HG03064 (cell line): ENCODE measurements around the gene SLC35F6.

Experiments used
- ATAC-seq: cut with Tn5 transposase; IDR thresholded peaks from one replicate; pipeline ENCODE4 v1.9.1; 2021; ENCODE audit warnings: low read depth; ENCODE audit not compliant: unreplicated experiment

SLC35F6 gene, protein sequence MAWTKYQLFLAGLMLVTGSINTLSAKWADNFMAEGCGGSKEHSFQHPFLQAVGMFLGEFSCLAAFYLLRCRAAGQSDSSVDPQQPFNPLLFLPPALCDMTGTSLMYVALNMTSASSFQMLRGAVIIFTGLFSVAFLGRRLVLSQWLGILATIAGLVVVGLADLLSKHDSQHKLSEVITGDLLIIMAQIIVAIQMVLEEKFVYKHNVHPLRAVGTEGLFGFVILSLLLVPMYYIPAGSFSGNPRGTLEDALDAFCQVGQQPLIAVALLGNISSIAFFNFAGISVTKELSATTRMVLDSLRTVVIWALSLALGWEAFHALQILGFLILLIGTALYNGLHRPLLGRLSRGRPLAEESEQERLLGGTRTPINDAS

DNA sequence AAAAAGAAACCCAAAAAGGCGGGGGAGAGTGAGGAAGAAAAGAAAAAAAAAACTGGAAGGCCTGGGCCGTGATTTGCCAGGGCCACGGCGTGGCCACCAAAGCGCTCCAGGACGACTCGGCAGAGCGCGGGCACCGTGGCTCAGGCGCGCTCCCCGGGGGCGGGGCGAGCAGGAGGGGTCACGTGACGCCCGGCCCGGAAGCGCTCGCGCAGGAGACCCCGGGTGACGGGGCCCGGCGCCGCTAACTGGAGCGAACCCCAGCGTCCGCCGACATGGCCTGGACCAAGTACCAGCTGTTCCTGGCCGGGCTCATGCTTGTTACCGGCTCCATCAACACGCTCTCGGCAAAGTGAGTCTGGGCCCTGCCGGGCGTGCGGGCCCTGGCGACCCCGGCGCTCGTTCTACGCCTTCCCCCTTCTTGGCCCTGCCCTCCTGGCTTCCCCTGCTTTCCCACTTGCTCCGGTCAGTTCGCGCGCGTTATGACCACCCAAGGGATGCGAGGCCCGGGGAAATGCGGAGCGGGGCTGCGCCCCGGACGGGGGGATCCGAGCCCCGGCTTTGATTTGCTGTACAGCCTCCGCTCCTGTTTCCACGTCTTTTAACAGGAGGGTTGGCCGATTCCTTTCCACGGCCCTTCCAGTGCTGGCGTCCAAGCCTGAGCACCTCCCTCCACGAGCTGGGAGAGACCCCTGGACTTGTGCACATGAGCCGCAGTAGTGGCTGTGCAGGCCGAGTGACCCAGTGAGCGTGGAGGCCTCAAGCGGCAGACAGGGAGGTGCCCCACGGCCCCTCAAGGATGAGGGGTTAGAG, at the start of gene SLC35F6:
Gene SLC35F6 (plus strand): TSS at position 207 of the 810 bp plus-strand sequence. CDS start 66 bp downstream, at position 273.
- ATAC-seq: peak; percentile 53

DNA sequence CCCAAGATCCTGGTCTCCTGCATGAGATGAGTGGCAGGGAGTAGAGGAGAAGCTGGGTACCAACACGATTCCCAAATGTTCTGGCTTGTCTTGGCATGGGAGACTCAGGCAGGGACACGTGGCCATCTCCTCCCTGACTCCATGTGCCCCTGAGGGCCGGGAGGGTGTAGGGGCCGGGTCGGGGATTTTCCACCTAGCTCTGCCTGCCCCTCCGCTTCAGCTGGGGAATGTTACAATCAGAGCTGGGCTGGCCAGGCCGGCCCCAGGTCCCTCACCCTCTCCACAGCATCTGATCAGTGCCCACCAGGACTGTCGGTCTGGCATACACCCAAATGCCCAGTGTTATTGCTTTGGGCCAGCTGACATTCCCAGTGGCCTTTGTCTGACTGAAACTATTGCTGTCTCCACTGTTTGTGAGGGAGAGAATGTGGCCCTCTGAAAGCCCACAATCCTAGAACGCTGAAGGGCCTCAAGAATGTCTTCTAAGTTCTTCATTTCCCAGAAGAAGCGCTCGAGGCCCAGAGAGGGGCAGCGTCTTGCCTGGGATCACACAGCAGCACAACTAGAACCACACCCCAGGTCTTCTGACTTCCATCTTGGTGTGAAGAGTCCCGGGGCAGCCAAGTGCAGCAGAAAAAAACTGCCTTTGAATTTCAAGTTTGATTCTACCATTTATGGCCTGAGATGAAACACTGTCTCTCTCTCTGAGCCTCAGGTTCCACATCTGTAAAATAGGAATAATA, 48.4 kb upstream of the SLC35F6 start:
- ATAC-seq: no peak

DNA sequence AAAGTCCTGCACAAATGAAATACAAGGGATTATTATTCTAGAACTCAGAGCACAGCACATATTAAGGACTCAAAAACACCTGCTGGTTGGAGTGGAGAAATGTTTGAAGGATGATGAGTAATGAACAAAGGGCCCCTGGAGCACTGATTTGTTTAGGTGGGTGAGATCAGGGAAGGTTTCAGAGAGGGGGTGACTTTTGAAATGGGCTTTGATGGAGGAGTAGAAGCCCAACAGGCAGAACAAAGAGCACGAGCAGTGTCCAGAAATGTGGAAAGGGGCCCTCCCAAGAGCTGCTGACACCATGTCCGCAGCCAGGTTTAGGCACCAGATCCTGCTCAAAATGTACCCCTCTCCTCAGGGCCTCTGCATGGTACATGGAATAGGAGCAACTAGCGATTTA, 47.7 kb upstream of the SLC35F6 start:
- no peak for ATAC-seq

DNA sequence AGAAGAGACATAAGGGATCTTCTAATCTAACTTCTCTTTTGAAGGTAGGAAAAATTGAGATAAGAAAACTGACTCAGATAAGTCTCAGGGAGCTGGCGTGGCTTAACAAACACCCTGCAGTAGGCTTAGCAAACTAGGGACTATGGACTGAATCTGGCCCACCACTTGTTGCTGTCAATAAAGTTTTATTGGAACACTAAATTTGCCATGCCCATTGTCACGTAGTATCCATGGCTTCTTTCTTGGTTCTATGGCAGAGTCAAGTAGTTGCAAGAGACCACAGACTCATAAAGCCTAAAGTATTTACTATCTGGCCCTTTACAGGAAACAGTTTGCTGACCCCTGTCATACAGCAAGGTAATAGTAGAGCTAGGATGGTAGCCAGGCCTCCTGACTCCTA, 47.3 kb upstream of the SLC35F6 start:
- ATAC-seq: no peak

DNA sequence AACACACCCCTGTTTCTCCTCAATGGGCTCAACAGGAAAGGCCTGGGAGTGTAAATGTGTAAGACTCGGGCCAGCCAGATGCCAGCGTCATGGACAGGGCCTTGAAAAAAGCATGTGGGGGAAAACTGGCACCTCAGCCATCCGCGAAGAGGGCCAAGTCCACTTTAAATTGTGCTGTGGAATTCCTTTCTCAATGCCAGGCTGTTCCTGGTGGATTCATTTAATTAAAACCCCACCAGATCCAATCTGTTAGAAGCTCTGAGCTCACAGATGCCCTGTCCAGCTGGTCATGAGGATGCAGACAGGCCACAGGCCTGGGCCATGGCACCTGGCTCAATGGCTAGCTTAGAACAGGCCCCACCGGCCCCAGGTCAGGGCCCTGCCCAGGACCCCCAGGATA, 46.7 kb upstream of the SLC35F6 start:
- no peak for ATAC-seq

DNA sequence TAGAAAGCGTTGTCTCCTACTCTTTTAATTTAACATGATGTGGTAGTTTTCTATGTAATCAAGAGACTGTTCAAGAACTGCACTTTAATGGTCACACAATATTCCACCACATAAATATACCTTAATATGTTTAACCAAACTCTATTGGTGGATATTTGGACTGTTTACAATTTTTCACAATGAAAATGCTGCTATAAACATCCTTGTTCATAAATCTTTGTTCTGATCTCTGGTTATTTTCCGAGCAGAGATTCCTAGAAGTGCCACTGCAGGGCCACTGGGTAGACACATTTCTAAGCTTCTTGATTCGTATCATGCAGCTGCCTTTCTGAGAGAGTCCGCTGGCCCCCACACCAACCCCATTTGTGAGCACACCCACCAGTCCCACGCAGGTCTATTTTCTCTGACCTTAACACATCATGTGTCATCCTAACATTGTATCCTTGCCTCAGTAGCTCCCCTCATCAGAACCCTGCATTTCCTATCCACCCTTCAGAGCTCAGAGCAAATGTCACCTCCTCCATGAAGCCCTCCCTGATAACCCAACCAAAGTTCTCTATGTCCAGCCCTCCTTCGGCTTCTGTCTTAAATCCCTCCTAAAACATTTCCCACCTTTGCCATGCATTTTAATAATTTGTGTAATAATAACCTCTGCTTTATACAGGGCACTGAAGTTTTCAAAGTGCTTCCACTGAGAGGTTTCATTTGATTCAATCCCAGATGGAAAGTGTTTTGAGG, 45.0 kb upstream of the SLC35F6 start:
- ATAC-seq: no peak

DNA sequence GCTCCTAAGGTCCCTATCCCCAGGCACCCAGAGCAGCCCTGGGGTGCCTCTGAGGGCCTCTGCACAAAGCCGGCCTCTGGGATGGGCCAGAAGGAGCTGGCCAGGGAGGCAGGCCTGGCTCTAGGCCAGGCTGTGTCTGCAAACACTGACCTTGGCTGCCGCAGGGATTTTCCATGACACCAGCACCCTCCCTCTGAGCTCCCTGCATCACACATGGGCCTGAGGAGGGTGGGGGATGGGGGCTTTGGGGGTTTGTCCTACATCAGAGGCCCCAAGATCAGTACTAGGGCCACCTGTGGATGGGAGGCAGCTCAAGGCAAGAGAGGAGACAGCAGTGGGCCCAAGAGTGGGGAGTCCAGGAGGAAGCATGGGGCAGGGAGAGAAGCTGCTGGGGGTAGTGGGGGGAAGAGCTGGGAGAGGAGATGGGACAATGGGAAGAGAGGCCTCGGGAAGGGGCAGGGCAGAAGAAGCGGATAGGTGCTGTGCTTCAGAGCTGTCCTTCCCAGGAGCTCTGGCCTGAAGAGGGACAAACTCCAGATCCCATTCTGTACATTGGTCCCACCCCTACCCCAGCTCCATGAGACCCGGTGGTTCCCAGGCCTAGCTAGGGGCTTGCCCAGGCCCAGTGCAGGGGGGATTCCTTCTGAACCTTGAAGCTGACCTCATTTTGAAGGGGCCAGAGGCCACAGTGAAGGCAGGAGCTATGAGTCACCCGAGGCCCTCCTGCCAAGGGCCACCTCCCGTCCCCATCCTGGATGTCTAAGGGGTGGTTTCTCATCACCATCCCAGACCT, 43.6 kb upstream of the SLC35F6 start:
- no peak for ATAC-seq

DNA sequence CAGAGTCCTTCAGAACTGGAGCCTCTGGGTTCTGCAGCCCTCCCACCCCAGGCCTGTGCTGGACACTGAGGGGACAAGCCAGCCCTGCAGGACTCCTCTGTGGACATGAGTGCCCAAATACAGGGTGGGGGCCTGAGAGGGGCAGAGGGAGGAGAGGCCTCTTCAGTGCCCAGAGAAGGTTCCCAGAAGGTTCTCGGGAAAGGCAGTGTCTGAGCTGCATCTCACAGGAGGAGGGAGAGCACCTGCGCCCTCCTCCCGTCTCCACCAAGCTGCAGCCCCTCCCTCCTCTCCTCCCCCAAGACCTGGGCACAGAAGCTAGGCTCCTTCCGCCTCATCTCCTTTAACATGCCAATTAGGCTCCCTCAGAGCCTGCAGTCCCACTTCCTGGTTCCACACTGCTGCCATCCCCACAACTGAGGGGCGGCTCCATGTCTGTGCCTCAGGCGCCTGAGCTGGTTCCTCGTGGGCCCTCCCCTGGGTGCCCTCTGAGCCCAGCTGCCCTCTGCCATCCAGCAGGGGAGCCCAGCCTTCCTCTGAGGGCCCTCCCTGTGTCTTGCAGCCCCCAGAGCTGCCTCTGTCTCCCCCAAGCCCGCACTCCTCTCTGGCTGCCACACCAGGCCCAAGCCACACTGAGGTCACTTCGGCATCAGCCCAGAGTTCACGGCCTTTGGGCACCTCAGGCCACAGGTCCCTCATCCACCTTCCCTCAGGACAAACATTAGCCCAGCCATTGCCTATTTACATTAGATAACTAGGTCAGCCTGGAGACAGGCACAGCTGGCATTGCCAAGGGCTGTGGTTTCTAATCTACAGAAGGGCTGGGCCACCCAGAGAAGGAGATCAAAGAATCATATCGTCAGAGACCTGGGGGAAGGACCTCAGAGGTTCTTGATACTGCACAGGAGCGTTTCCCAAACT, 42.7 kb upstream of the SLC35F6 start:
- no peak for ATAC-seq

DNA sequence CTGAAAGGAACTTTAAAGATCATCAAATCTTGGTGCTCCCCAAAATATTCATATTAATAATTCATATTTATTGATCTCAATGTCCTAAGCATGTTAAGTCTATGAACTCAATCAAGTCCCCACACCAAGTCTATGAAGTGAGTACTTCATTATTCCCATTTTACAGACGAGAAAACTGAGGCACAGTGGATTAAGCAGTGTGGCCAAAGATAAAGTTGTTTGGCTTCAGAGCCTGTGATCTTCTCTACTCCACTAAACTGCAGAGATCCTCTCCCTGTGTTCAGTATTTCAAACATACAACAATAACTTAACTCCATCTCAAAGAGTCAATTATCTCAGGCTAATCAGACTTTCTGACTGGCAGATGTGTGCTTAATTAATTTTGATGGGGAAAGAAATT, 41.8 kb upstream of the SLC35F6 start:
- no peak for ATAC-seq

DNA sequence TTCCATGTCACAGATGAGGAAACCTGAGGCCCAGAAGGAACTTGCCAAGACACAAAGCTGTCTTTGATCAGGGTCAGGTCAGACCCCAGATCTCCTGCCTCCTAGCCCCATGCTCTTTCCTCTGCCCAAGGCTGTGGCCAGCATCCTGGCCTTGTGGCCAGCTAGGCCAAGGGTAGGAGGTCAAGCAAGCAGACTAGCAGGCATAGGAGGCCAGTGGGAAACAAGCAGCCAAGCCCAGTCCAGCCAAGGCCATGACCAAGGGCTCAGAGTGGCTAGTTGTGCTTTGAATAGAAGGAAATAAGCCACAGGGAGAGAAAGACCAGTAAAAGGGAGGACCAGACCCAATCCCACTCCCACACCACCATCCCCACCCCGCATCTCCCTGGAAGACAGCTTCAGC, 41.2 kb upstream of the SLC35F6 start:
- ATAC-seq: no peak

DNA sequence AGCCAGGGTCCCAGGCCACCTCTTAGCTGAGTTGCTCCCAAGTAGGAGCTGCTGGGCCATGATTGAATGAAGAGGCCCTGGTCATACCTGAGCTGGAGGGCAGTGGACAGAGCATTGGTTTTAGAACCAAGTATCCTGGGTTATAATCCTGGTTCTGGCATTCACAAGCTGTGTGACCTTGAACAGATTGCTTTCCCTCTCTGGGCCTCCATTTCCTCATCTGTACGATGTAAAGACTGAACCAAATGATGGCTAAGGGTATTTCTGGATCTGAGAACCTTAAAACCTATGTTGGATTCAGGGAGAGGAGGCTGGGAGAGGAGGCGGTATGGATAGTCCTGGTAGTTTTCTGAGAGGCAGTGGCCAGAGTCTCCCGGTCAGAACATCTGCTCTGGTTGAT, 40.6 kb upstream of the SLC35F6 start:
- ATAC-seq: no peak

DNA sequence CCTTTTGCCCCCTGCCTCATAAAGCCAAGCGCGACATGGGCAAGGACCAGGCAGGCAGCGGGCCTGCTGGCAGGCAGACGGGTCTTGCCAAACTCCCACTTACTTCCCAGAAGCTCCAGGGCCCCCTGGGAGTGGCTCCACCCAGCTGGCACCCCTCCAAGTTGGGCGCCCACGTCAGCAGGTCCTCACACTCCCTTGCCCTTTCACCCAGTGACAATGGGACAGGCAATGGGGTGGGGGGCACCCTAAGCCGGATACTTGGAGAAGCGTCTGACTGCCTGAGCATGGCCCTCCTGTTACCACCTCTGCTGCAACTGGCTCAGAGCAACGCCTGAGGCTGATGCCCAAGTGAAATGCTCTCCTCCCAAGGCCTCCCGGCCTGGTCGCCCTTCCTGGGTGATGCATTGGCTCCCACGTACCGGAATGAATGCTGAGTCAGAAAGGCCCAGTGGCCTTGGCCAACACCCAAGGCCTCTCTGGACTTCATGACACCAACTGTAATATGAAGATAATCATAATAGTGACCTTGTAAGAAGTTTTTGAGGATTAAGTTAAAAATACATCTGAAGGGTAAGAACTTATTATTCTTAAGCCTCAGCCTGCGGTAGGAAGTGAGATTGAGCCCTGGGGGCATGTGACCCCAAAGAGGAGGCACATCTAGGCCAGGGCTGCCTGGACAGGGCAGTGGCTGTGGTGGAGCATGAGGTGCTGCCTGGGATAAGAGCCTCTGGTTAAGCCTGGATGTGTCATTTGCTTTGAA, 39.9 kb upstream of the SLC35F6 start:
- no peak for ATAC-seq

DNA sequence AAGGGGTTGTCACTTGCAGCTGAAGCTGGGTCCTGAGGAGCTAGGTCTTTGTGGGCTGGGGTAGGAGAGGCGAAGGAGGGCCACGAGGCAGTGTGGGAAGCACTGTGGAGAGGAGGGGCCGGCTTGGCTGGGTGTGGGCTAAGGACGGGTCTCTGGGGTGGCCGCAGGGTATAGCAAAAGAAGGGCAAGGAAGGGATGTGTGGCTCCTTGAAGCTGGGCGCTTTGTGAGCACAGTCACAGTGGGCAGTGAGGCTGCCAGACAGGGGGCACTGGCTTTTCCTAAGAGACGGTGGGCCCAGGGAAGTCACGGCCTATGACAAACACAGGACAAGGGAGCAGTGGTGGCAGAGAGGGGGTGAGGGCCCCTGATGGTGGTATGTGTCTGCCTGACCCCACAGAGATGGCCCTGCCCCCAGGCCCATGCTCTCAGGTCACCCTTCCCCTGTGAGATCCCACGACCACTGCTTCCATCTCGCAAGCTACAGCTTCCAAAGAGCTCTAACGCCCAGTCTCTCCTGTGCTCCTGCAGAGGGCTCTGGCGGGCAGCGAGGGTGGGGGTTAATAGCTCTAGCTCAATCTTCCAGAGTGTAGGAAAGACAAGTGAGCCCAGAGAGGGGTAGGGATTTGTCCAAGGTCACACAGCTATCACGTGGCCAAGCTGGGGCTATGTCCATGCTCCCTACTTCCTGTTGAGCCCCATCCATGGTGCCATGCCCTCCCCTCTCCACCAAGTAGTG, 39.1 kb upstream of the SLC35F6 start:
- ATAC-seq: no peak

DNA sequence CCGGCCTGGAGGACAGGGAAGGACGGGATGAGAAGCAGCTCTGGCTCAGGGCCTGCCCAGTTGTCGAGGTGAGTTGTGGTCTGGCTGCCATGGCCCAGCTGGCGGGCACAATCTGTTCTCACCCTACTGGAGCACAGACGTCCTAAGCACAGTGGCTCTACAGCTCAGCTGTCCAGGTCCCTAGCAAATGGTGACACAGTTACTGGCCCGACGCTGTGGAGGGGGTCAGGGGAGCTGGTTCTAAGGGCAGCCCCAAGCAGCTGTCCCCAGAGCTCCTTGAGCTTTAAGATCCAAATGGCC, 38.6 kb upstream of the SLC35F6 start:
- ATAC-seq: no peak

DNA sequence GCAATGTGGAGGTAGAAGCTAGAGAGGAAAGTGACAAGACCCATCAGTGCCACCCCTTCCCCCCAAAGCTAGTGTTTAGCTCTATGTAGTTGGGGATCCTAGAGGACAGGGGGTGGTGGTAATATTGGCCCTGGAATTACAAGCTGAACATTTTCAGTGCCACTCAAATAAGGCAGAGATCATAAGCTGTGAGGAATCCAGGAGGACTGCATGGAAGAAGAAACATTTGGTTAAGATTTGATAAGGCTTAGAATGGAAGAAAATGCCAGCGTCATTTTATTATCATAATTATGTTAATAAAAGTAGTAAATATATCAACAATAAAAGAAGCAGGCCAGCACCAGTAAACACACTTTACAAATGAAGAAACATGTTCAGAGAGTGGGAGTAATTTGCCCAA, 37.9 kb upstream of the SLC35F6 start:
- ATAC-seq: no peak

DNA sequence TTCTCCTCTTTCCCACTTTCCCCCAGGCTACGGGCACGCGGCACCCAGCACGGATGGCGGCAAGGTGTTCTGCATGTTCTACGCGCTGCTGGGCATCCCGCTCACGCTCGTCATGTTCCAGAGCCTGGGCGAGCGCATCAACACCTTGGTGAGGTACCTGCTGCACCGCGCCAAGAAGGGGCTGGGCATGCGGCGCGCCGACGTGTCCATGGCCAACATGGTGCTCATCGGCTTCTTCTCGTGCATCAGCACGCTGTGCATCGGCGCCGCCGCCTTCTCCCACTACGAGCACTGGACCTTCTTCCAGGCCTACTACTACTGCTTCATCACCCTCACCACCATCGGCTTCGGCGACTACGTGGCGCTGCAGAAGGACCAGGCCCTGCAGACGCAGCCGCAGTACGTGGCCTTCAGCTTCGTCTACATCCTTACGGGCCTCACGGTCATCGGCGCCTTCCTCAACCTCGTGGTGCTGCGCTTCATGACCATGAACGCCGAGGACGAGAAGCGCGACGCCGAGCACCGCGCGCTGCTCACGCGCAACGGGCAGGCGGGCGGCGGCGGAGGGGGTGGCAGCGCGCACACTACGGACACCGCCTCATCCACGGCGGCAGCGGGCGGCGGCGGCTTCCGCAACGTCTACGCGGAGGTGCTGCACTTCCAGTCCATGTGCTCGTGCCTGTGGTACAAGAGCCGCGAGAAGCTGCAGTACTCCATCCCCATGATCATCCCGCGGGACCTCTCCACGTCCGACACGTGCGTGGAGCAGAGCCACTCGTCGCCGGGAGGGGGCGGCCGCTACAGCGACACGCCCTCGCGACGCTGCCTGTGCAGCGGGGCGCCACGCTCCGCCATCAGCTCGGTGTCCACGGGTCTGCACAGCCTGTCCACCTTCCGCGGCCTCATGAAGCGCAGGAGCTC, 36.2 kb upstream of the SLC35F6 start:
- ATAC-seq: no peak

DNA sequence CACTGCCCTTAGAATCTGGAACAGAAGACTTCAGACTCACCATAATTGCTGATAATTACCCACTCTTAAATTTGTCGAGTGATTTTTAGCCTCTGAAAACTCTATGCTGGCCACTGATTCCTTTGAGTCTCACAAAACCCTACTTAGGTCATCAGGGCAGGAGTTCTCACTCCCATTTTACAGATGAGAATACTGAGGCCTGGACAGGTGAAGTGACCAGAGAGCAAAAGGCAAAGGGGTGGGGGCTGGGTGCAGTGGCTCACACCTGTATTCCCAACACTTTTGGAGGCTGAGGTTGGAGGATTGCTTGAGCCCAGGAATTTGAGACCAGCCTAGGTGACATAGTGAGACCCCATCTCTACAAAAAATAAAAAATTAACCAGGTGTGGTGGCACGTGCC, 34.8 kb upstream of the SLC35F6 start:
- no peak for ATAC-seq
